HG02973 (cell line): ENCODE data around the gene CHRNB2.
"Not testable (repeated sequence)": the region's sequence is repeated elsewhere in the genome, so short reads cannot be mapped to it uniquely, and the experiment has no call there.

ENCODE experiments used
- ATAC-seq: cut with Tn5 transposase; IDR thresholded peaks from one replicate; pipeline ENCODE4 v1.9.1; 2021; ENCODE audit warnings: moderate library complexity; ENCODE audit not compliant: unreplicated experiment

Gene CHRNB2, protein sequence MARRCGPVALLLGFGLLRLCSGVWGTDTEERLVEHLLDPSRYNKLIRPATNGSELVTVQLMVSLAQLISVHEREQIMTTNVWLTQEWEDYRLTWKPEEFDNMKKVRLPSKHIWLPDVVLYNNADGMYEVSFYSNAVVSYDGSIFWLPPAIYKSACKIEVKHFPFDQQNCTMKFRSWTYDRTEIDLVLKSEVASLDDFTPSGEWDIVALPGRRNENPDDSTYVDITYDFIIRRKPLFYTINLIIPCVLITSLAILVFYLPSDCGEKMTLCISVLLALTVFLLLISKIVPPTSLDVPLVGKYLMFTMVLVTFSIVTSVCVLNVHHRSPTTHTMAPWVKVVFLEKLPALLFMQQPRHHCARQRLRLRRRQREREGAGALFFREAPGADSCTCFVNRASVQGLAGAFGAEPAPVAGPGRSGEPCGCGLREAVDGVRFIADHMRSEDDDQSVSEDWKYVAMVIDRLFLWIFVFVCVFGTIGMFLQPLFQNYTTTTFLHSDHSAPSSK

DNA sequence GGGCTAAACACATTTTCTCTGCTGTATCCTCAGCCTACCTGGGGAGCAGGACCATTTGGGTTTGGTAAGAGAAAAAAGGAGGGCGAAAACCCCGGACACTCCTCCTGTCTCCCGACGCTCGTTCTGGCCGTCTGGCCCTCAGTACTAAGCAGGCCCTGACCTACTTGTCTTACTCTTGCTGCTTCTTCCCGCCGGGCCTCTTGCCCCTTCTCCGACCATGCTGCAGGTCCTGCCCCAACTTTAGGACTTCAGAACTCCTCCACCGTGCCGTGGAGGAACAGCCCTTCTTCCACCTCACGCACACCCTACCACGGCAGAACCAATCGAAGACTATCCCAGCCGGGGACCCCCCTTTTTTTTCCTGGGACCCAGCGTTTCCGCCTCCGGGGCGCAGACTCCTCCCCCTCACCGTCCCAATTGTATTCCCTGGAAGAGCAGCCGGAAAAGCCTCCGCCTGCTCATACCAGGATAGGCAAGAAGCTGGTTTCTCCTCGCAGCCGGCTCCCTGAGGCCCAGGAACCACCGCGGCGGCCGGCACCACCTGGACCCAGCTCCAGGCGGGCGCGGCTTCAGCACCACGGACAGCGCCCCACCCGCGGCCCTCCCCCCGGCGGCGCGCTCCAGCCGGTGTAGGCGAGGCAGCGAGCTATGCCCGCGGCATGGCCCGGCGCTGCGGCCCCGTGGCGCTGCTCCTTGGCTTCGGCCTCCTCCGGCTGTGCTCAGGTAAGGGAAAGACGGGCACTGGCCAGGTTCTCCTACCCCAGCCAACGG, at the start of gene CHRNB2:
CHRNB2 (plus strand) TSS at position 393 of the 771 bp plus-strand sequence; CDS start at position 660, 267 bp downstream.
- no peak for ATAC-seq

- no peak for ATAC-seq
These were observed 48.0 kb upstream of the CHRNB2 start for GRCh38 chr1:154519591-154519991.

- ATAC-seq = no peak
These were observed 47.2 kb upstream of the CHRNB2 start for GRCh38 chr1:154520333-154520732.

DNA sequence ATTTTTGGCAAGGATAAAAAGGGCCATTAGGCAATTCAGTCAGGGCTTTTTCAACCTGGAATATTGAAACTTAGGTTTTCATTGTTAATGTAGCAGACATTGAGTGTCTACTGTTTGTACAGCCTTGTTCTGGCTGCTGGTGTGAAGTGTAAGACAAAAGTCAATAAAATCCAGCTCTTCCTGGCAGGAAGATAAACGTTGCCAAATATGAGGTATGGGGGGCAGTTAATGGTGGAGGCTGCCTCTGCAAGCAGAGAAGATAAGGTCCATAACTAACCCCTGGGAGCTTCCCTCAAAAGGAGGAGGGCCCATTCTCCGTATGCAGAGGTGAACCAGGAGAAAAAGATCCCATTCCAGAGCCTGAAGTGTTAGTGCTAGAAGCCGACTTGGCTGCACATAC, 45.9 kb upstream of the CHRNB2 start:
- ATAC-seq = no peak

- no peak for ATAC-seq
These were observed 42.7 kb upstream of the CHRNB2 start for GRCh38 chr1:154524881-154525280.

DNA sequence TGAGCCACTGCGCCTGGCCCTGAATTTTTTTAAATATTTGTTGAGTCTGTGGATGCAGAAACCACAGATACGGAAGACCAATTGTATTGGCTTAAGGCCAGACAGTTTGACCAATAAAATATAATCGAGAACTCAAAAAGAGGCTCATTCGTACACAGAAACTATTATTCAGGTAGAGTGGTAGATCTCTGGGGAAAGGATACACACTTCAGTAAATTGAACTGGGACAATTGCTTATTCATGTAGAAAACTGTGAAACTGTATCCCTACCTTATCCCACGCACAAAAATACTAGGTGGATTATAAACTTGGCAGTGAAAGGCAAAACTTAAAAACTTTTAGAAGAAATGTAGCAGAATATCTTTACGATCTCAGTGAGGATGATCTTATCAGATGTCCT, 40.4 kb upstream of the CHRNB2 start:
- ATAC-seq = no peak

GRCh38 chr1:154529308-154529707, 38.3 kb upstream of the CHRNB2 start:
- ATAC-seq = no peak

DNA sequence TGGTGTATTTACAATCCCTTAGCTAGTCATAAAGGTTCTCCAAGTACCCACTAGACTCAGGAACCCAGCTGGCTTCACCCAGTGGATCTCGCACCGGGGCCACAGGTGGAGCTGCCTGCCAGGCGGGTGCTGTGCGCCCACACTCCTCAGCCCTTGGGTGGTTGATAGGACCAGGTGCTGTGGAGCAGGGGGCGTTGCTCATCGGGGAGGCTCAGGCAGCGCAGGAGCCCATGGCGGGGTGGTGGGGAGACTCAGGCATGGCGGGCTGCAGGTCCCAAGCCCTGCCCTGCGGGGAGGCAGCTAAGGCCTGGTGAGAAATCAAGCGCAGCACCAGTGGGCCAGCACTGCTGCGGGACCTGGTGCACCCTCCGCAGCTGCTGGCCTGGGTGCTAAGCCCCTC, 35.6 kb upstream of the CHRNB2 start:
- not testable (repeated sequence) for ATAC-seq

GRCh38 chr1:154533952-154534844, 33.4 kb upstream of the CHRNB2 start:
- no peak for ATAC-seq

DNA sequence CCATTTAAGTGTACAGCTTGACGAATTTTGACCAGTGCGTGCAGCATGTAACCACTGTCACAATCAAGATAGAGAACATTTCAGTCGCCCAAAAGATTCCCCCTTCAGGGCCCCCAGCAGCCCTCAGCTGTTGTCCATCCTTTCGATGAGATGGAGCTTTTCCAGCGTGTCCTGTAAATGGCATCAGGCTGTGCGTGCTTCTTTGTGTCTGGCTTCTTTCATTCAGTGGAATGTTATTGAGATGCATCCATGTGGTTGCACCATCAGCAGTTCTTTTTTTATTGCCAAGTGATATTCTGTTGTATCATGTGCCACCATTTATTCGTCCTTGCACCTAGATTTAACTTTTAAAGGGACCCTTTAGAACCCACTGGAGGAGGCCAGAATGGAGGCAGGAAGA, 31.0 kb upstream of the CHRNB2 start:
- no peak for ATAC-seq

DNA sequence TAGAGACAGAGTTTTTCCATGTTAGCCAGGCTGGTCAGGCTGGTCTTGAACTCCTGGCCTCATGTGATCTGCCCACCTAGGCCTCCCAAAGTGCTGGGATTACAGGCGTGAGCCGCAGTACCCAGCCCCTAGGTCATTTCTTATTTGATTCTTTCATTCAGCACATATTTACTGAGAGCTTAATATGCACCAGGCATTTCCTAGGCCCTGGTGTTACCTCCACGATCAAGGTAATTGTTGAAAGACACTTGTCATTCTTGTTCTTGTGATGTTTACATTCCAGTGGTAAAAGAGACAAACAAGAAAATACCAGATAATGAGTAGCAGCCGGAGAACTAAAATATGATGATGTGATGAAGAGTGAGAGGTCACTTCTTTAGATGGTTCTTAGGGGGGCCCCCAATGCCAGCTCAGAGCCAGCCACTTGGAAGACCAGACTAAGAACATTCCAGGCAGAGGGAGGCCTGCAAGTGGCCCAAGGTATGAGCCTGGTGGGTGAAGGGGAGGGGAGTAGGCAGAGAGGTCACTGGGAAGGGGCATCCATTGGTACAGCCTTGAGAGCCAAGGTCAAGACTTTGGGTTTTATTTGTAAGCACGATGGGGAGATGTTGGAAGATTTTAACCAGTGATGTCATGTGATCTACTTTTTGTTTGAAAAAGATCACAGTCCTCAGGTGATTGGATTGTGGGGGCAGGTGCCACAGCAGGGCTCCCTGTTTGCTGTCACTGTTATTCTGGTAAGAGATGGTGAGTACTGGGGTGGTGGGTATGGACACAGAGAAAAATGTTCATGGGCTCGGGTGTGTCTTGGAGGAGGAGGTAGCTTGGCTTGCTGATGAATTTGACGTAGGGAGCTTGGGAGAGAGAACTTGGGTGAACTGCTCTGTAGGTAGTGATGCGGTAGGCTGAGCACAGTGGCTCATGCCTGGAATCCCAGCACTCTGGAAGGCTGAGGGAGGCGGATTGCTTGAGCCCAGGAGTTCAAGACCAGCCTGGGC, 27.8 kb upstream of the CHRNB2 start:
- no peak for ATAC-seq

- ATAC-seq = no peak
These were observed 26.3 kb upstream of the CHRNB2 start for GRCh38 chr1:154541231-154541630.

GRCh38 chr1:154546264-154547063, 21.1 kb upstream of the CHRNB2 start:
- no peak for ATAC-seq

DNA sequence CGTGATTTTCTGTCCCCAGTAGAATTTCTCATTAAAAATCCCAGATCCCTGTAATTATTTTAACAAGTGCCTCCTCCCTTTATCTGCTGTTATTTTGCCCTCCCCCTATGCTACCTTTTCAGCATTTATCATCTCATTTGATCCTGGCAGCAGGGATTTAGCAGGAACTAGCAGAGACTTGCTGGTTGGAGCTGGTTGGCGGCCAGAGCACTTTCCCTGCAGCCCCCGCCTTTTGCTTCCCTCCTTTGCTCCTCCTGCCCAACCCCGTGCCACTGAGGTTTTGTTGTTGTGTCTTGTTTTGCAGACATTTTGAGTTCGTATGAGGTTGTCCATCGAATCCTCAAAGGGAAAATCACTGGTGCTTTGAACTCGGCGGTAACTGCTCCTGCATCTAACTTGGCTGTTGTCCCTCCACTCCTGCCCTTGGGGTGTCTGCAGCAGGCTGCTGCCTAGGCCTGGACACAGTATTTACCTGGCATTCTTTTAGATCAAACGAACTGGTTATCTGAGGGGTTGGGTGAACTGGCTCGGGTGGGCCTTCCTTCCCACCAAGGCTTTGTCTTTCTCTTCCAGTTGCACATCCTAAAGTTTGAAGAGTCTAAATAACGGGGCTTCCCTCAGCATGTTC, 20.4 kb upstream of the CHRNB2 start:
- ATAC-seq = no peak

- no peak for ATAC-seq
These were observed 19.6 kb upstream of the CHRNB2 start for GRCh38 chr1:154548028-154548427.

DNA sequence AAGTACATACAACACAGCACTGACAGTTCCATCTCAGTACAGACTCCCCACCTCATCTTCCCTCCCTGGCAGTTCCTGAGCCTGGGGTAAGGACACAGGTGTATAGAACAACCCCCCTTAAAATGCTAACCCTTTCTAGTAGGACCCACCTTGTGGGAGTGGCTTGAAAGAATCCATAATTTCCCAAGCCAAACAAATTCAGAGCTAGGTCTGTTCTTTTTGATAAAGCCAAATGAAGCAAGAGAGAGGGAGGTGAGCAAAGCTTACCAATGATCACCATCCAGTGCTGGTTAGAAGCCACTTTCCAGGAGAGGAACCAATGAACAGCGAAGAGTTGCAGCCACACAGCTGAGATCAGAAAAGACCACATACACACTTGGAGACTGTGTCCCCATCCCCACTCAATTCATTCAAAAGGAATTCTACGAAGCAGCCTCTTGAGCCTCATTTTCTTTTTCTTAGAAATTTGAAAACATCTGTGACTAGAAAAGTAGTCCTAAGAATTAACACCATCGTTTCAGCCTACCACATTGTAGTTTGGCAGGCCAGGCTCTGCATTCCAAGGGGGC, 18.3 kb upstream of the CHRNB2 start:
- ATAC-seq = no peak

GRCh38 chr1:154550070-154550469, 17.5 kb upstream of the CHRNB2 start:
- ATAC-seq = no peak

DNA sequence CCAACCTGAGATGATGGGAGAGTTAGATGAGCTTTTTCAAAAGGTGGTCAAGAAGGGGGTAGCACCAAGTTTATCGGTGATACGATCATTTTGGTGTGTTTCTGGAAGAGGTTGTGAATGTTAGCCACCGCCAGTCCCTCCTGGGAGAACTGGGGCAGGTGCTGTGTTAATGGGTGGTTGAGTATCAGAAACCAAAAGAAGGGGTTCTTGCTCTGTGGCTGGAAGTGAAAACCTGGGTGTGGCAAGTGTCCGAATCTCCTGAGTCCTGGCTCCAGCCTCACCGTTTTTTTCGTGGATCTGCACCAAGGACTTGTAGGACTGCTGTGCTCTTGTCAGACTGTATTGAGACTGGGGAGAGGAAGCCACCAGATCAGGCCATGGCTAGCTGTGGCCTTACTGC, 16.9 kb upstream of the CHRNB2 start:
- ATAC-seq = no peak
